HG02852 (cell line): Measurements from ENCODE around the gene ANOS1.

Experiments
- ATAC-seq: cut with Tn5 transposase; IDR thresholded peaks from one replicate; pipeline ENCODE4 v1.9.1; 2021; ENCODE audit warnings: mild to moderate bottlenecking, moderate library complexity; ENCODE audit not compliant: unreplicated experiment

The ANOS1 gene

GRCh38 chrX:8721536-8721935 is 10.4 kb downstream of the ANOS1 start:
- ATAC-seq, result no peak

- no peak for ATAC-seq
Measured at GRCh38 chrX:8720136-8720535, 11.8 kb downstream of the ANOS1 start.

- ATAC-seq, result no peak
Measured at GRCh38 chrX:8717354-8717753, 14.6 kb downstream of the ANOS1 start.

GRCh38 chrX:8714164-8714563 is 17.8 kb downstream of the ANOS1 start:
- ATAC-seq, result no peak

GRCh38 chrX:8711401-8711800 is 20.5 kb downstream of the ANOS1 start:
- no peak for ATAC-seq

- no peak for ATAC-seq
Measured at GRCh38 chrX:8704184-8704583, 27.8 kb downstream of the ANOS1 start.

GRCh38 chrX:8692871-8693270 is 39.1 kb downstream of the ANOS1 start:
- ATAC-seq, result no peak

- no peak for ATAC-seq
Measured at GRCh38 chrX:8689473-8689872, 42.5 kb downstream of the ANOS1 start.

- ATAC-seq, result no peak
Measured at GRCh38 chrX:8688776-8689175, 43.2 kb downstream of the ANOS1 start.

- no peak for ATAC-seq
Measured at GRCh38 chrX:8684201-8684965, 47.6 kb downstream of the ANOS1 start.

- ATAC-seq, result no peak
Measured at GRCh38 chrX:8683687-8684086, 48.2 kb downstream of the ANOS1 start.

GRCh38 chrX:8679550-8679949 is 52.4 kb downstream of the ANOS1 start:
- no peak for ATAC-seq

GRCh38 chrX:8675006-8675630 is 56.8 kb downstream of the ANOS1 start:
- ATAC-seq, result no peak

GRCh38 chrX:8673201-8673600 is 58.7 kb downstream of the ANOS1 start:
- ATAC-seq, result no peak

GRCh38 chrX:8672176-8672575 is 59.8 kb downstream of the ANOS1 start:
- ATAC-seq, result no peak

- ATAC-seq, result no peak
Measured at GRCh38 chrX:8668813-8669212, 63.1 kb downstream of the ANOS1 start.

GRCh38 chrX:8663325-8663724 is 68.6 kb downstream of the ANOS1 start:
- ATAC-seq, result no peak

GRCh38 chrX:8657883-8658282 is 74.1 kb downstream of the ANOS1 start:
- ATAC-seq, result no peak

GRCh38 chrX:8653956-8654355 is 78.0 kb downstream of the ANOS1 start:
- no peak for ATAC-seq

GRCh38 chrX:8649969-8650368 is 82.0 kb downstream of the ANOS1 start:
- no peak for ATAC-seq

GRCh38 chrX:8647176-8647575 is 84.8 kb downstream of the ANOS1 start:
- ATAC-seq, result no peak

- ATAC-seq, result no peak
Measured at GRCh38 chrX:8639949-8640475, 91.9 kb downstream of the ANOS1 start.
